ENCODE measurements around the gene CDR2.
A peak's percentile ranks its signal among the peaks of the same experiment; 100 is the strongest.
"Not testable (repeated sequence)": the region's sequence is repeated elsewhere in the genome, so short reads cannot be mapped to it uniquely, and the experiment has no call there.

Gene CDR2

GRCh38 chr16:22375117-22375962 is 921 bp upstream of the CDR2 start:
- DNase-seq: peak in 2 of 5 experiments; percentile 4 to 40

- DNase-seq: peak; percentile 14 to 48 (median 25)
Measured at GRCh38 chr16:22373662-22374310, 633 bp downstream of the CDR2 start.

GRCh38 chr16:22372882-22373661 is 1.3 kb downstream of the CDR2 start:
- peak in 1 of 5 experiments; percentile 74 for DNase-seq

- DNase-seq: no peak
Measured at GRCh38 chr16:22370038-22370820, 4.2 kb downstream of the CDR2 start.

- peak in 2 of 5 experiments; percentile 19 to 61 for DNase-seq
Measured at GRCh38 chr16:22369221-22369811, 5.1 kb downstream of the CDR2 start.

GRCh38 chr16:22368200-22368826 is 6.1 kb downstream of the CDR2 start:
- DNase-seq: not testable (repeated sequence)

GRCh38 chr16:22366889-22367288 is 7.5 kb downstream of the CDR2 start:
- no peak for DNase-seq

GRCh38 chr16:22366371-22366770 is 8.0 kb downstream of the CDR2 start:
- no peak for DNase-seq

- no peak for DNase-seq
Measured at GRCh38 chr16:22364241-22364640, 10.2 kb downstream of the CDR2 start.

GRCh38 chr16:22360963-22361659 is 13.3 kb downstream of the CDR2 start:
- DNase-seq: no peak

GRCh38 chr16:22359679-22360078 is 14.7 kb downstream of the CDR2 start:
- DNase-seq: no peak

GRCh38 chr16:22358000-22358399 is 16.4 kb downstream of the CDR2 start:
- peak in 2 of 5 experiments; percentile 43 to 83 for DNase-seq

GRCh38 chr16:22357635-22357971 is 16.8 kb downstream of the CDR2 start:
- DNase-seq: peak in 2 of 5 experiments; percentile 34 to 88

GRCh38 chr16:22356930-22357634 is 17.3 kb downstream of the CDR2 start:
- DNase-seq: peak in 1 of 5 experiments; percentile 72

- DNase-seq: peak in 1 of 5 experiments; percentile 59
Measured at GRCh38 chr16:22355487-22355908, 18.9 kb downstream of the CDR2 start.

- DNase-seq: no peak
Measured at GRCh38 chr16:22353933-22354541, 20.4 kb downstream of the CDR2 start.

- DNase-seq: peak in 1 of 5 experiments; percentile 55
Measured at GRCh38 chr16:22353191-22353919, 21.1 kb downstream of the CDR2 start.

- no peak for DNase-seq
Measured at GRCh38 chr16:22352723-22353122, 21.7 kb downstream of the CDR2 start.

GRCh38 chr16:22352140-22352539 is 22.3 kb downstream of the CDR2 start:
- no peak for DNase-seq
